ENCODE results near the gene TNS4.

Gene TNS4

GRCh38 chr17:40487371-40488020, 13.9 kb downstream of the TNS4 start:
- Histone ChIP-seq H3K4me1 (ENCODE audit: control insufficient read depth, insufficient read depth, low read length, poor library complexity, severe bottlenecking) (peaks cover 64% of the 10 kb centered on the region), H3K36me3 (ENCODE audit: control insufficient read depth, insufficient read depth, low read length) (no peaks in the 10 kb centered on the region), H3K27ac (ENCODE audit: low read depth, low read length, severe bottlenecking) (no peak overlapping the region), H3K9me3 (ENCODE audit: control insufficient read depth, low read length) (no peaks in the 10 kb centered on the region), H3K4me3 (ENCODE audit: extremely low read depth, insufficient read depth, low read length, poor library complexity, severe bottlenecking) (no peak overlapping the region)
- 86 to 94% methylated on average over 2 to 7 of the region's 7 CpGs for WGBS, 2 experiments (ENCODE audit: insufficient coverage in 2 of 2)

GRCh38 chr17:40486522-40487370, 14.7 kb downstream of the TNS4 start:
- Histone ChIP-seq H3K4me3 (ENCODE audit: extremely low read depth, insufficient read depth, low read length, poor library complexity, severe bottlenecking) (no peak overlapping the region), H3K9me3 (ENCODE audit: control insufficient read depth, low read length) (no peaks in the 10 kb centered on the region), H3K36me3 (ENCODE audit: control insufficient read depth, insufficient read depth, low read length) (no peaks in the 10 kb centered on the region), H3K27ac (ENCODE audit: low read depth, low read length, severe bottlenecking) (peak overlapping the region; percentile 95), H3K4me1 (ENCODE audit: control insufficient read depth, insufficient read depth, low read length, poor library complexity, severe bottlenecking) (peaks cover 64% of the 10 kb centered on the region)
- WGBS, 2 experiments (ENCODE audit: insufficient coverage in 2 of 2): 89 to 91% methylated on average over 9 to 10 of the region's 12 CpGs

GRCh38 chr17:40485851-40486521, 15.4 kb downstream of the TNS4 start:
- WGBS, 2 experiments (ENCODE audit: insufficient coverage in 2 of 2): 58 to 60% methylated on average over 5 to 6 of the region's 17 CpGs
- Histone ChIP-seq H3K36me3 (ENCODE audit: control insufficient read depth, insufficient read depth, low read length) (no peaks in the 10 kb centered on the region), H3K4me1 (ENCODE audit: control insufficient read depth, insufficient read depth, low read length, poor library complexity, severe bottlenecking) (peaks cover 64% of the 10 kb centered on the region), H3K27ac (ENCODE audit: low read depth, low read length, severe bottlenecking) (peak overlapping the region; percentile 95), H3K9me3 (ENCODE audit: control insufficient read depth, low read length) (no peaks in the 10 kb centered on the region), H3K4me3 (ENCODE audit: extremely low read depth, insufficient read depth, low read length, poor library complexity, severe bottlenecking) (no peak overlapping the region)

- peaks cover 55% of the 10 kb centered on the region for H3K4me1 ChIP-seq (ENCODE audit: control insufficient read depth, insufficient read depth, low read length, poor library complexity, severe bottlenecking)
- no peaks in the 10 kb centered on the region for H3K9me3 ChIP-seq (ENCODE audit: control insufficient read depth, low read length)
- 77 to 87% methylated on average over 2 to 4 of the region's 7 CpGs for WGBS, 2 experiments (ENCODE audit: insufficient coverage in 2 of 2)
- H3K27ac ChIP-seq (ENCODE audit: low read depth, low read length, severe bottlenecking): peak overlapping the region; percentile 95
- H3K4me3 ChIP-seq (ENCODE audit: extremely low read depth, insufficient read depth, low read length, poor library complexity, severe bottlenecking): no peak overlapping the region
- no peaks in the 10 kb centered on the region for H3K36me3 ChIP-seq (ENCODE audit: control insufficient read depth, insufficient read depth, low read length)
Observed at GRCh38 chr17:40484973-40485530, 16.4 kb downstream of the TNS4 start.

GRCh38 chr17:40484285-40484972, 17.0 kb downstream of the TNS4 start:
- no peak overlapping the region for H3K4me3 ChIP-seq (ENCODE audit: extremely low read depth, insufficient read depth, low read length, poor library complexity, severe bottlenecking)
- H3K9me3 ChIP-seq (ENCODE audit: control insufficient read depth, low read length): no peaks in the 10 kb centered on the region
- WGBS, 2 experiments (ENCODE audit: insufficient coverage in 2 of 2): 81 to 88% methylated on average over 17 to 18 of the region's 18 CpGs
- H3K36me3 ChIP-seq (ENCODE audit: control insufficient read depth, insufficient read depth, low read length): no peaks in the 10 kb centered on the region
- no peak overlapping the region for H3K27ac ChIP-seq (ENCODE audit: low read depth, low read length, severe bottlenecking)
- H3K4me1 ChIP-seq (ENCODE audit: control insufficient read depth, insufficient read depth, low read length, poor library complexity, severe bottlenecking): peaks cover 51% of the 10 kb centered on the region

GRCh38 chr17:40483679-40484078, 17.7 kb downstream of the TNS4 start:
- Histone ChIP-seq H3K27ac (ENCODE audit: low read depth, low read length, severe bottlenecking) (no peak overlapping the region), H3K4me1 (ENCODE audit: control insufficient read depth, insufficient read depth, low read length, poor library complexity, severe bottlenecking) (peaks cover 51% of the 10 kb centered on the region)
- WGBS, 2 experiments (ENCODE audit: insufficient coverage in 2 of 2): 100% methylated on average over 1 of the region's 4 CpGs

GRCh38 chr17:40482722-40483121, 18.7 kb downstream of the TNS4 start:
- H3K4me1 ChIP-seq (ENCODE audit: control insufficient read depth, insufficient read depth, low read length, poor library complexity, severe bottlenecking): peaks cover 48% of the 10 kb centered on the region
- no peaks in the 10 kb centered on the region for H3K36me3 ChIP-seq (ENCODE audit: control insufficient read depth, insufficient read depth, low read length)
- no peak overlapping the region for H3K27ac ChIP-seq (ENCODE audit: low read depth, low read length, severe bottlenecking)
- no peak overlapping the region for H3K4me3 ChIP-seq (ENCODE audit: extremely low read depth, insufficient read depth, low read length, poor library complexity, severe bottlenecking)
- WGBS, 2 experiments (ENCODE audit: insufficient coverage in 2 of 2): 100% methylated on average over 2 to 5 of the region's 6 CpGs
- no peaks in the 10 kb centered on the region for H3K9me3 ChIP-seq (ENCODE audit: control insufficient read depth, low read length)

More at GRCh38 chr17:40483679-40484078, 17.7 kb downstream of the TNS4 start:
- Histone ChIP-seq H3K9me3 (ENCODE audit: control insufficient read depth, low read length) (no peaks in the 10 kb centered on the region), H3K36me3 (ENCODE audit: control insufficient read depth, insufficient read depth, low read length) (no peaks in the 10 kb centered on the region), H3K4me3 (ENCODE audit: extremely low read depth, insufficient read depth, low read length, poor library complexity, severe bottlenecking) (no peak overlapping the region)

- Histone ChIP-seq H3K4me3 (ENCODE audit: extremely low read depth, insufficient read depth, low read length, poor library complexity, severe bottlenecking) (no peak overlapping the region), H3K4me1 (ENCODE audit: control insufficient read depth, insufficient read depth, low read length, poor library complexity, severe bottlenecking) (peaks cover 32% of the 10 kb centered on the region), H3K36me3 (ENCODE audit: control insufficient read depth, insufficient read depth, low read length) (no peaks in the 10 kb centered on the region), H3K9me3 (ENCODE audit: control insufficient read depth, low read length) (no peaks in the 10 kb centered on the region), H3K27ac (ENCODE audit: low read depth, low read length, severe bottlenecking) (no peak overlapping the region)
- 73 to 83% methylated on average over 7 of the region's 7 CpGs for WGBS, 2 experiments (ENCODE audit: insufficient coverage in 2 of 2)
Observed at GRCh38 chr17:40481106-40481505, 20.3 kb downstream of the TNS4 start.

GRCh38 chr17:40480501-40481003, 20.9 kb downstream of the TNS4 start:
- peaks cover 27% of the 10 kb centered on the region for H3K4me1 ChIP-seq (ENCODE audit: control insufficient read depth, insufficient read depth, low read length, poor library complexity, severe bottlenecking)
- no peaks in the 10 kb centered on the region for H3K36me3 ChIP-seq (ENCODE audit: control insufficient read depth, insufficient read depth, low read length)
- 51 to 58% methylated on average over 8 to 9 of the region's 12 CpGs for WGBS, 2 experiments (ENCODE audit: insufficient coverage in 2 of 2)
- no peak overlapping the region for H3K27ac ChIP-seq (ENCODE audit: low read depth, low read length, severe bottlenecking)
- no peaks in the 10 kb centered on the region for H3K9me3 ChIP-seq (ENCODE audit: control insufficient read depth, low read length)
- H3K4me3 ChIP-seq (ENCODE audit: extremely low read depth, insufficient read depth, low read length, poor library complexity, severe bottlenecking): no peak overlapping the region

All from mesodermal cell (in vitro differentiated cells).